ENCODE measurements around the gene CYYR1. TPM values are rescaled to one million over a fixed set of nuclear protein-coding genes. Genes with fewer than 3 reads are reported as not detected.
A peak's percentile ranks its signal among the peaks of the same experiment; 100 is the strongest.

Gene CYYR1
- total RNA-seq (2014; rRNA removed; shearing (Covaris generic)), result not detected in 2 replicates

- no peak for DNase-seq (ENCODE audit: low spot score)
These were observed at the start of gene CYYR1 for GRCh38 chr21:26572702-26573381. Gene CYYR1 (minus strand): TSS chr21:26573286. CDS start chr21:26572940, 346 bp downstream.

- no peak for DNase-seq (ENCODE audit: low spot score)
These were observed 44.1 kb upstream of the CYYR1 start for GRCh38 chr21:26617176-26617575.

- DNase-seq (ENCODE audit: low spot score), result no peak
These were observed 41.2 kb upstream of the CYYR1 start for GRCh38 chr21:26614251-26614650.

DNA sequence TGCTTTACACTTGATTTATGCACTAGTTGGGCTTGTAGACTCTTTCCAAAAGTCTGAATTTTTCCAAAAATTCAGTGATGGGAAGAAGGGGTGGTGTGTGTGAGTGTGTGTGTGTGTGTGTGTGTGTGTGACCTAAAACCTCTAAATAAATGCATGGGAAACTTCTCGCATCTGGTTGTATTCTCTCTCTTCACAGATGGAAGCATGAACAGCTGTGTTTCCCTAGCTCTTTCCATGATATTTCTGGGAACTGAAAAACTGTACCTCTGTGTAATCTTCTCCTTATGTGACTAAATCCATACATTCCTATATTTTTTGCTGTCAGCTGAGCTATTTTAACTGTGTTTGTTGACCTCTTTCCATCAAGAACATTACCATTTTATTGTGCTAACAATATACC lies 26.2 kb upstream of the CYYR1 start:
- no peak for DNase-seq (ENCODE audit: low spot score)

DNA sequence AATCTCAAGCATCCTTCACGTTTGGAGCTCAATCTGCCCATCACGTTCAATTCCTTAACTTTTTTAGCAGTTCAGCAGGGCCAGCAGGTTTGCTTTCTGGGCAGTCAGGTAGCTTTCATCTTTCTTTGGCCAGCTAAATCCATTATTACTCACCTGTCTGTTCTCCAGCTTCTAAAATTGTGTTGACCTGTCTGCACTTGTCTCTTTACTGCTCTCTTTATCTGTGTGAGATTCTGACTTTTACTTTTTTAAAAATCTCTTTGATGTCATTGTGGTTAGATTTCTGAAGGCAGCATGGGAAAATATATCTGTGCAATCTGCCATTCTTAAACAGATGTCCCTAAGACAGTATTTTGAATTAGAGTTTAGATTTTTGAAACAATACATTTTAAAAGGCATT lies 24.9 kb upstream of the CYYR1 start:
- no peak for DNase-seq (ENCODE audit: low spot score)

DNA sequence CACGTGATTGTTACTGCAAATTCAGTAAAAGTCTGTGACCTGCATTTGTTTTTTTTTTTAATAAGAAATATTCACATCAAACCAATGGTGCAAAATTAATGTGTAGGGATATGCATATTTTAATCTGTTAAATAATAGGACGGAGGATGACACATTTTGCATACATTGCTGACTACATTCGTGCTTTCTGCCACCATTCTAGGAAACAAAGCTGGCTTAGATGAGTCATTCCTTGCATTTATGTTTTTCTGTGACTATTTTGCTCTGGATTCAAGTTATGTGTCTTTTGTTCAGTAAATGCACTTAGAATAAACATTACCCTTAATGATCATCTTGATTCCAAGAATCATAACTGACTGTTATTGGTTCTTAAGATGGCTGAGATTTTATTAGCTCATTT lies 23.9 kb upstream of the CYYR1 start:
- DNase-seq (ENCODE audit: low spot score), result no peak

- DNase-seq (ENCODE audit: low spot score), result no peak
These were observed 22.9 kb upstream of the CYYR1 start for GRCh38 chr21:26595971-26596370.

DNA sequence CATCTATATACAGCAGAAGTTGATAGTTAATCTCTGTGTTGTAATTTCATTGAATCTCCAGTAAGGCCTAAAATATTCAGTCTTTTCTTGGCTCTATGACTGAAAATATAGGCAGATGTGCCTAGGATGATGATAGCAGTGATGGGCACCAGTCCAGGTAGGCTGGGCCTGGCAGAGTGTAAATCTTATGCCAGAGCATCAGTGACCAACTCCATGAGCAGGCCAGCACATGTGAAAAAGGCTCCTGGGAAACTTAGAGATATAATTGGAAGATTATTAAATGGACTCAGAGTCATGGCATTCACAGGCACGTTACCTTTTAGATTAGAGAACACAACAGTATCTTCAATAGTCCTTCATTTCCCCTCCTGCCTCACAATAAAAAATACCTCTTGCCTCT lies 20.7 kb upstream of the CYYR1 start:
- DNase-seq (ENCODE audit: low spot score), result no peak

DNA sequence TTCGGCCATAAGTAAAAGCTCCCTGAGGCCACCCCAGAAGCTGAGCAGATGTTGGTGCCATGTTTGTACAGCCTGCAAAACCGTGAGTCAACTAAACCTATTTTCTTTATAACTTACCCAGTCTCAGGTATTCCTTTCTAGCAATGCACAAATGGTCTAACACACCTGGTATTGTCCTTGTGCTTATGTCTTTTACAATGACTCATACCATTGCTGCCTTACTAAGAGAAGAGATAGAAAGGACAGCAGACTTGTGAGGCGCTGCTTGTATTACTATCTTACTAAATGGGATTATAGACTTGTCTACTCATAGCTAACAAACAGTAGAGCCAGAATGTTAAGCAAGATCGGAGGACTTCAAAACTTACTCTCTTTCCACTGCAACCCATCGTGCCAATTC lies 18.5 kb upstream of the CYYR1 start:
- DNase-seq (ENCODE audit: low spot score), result no peak

- DNase-seq (ENCODE audit: low spot score), result no peak
These were observed 15.4 kb upstream of the CYYR1 start for GRCh38 chr21:26588446-26588845.

DNA sequence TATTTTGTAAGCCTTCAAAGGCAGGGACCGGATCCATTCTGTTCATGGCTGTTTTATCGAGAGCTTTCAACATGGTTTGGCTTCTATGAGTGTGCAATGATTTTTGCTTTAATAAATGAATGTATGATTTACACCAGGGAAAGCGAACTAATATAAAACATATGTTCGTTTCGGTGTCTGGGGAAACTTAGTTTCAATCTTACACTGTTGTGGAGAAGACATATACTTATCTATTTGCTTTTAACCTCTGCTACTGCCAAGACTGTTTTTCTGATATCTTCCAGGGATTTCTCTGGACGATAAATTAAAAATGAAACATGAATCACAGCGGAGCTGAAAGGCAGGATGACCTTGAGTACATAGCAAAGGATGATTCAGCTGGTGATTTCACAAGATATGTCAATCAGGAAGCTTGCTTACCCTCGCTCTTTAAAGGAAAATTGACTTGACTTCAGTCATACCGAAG lies 14.7 kb upstream of the CYYR1 start:
- peak; percentile 73 for DNase-seq (ENCODE audit: low spot score)

GRCh38 chr21:26583769-26584168 lies 10.7 kb upstream of the CYYR1 start:
- no peak for DNase-seq (ENCODE audit: low spot score)

DNA sequence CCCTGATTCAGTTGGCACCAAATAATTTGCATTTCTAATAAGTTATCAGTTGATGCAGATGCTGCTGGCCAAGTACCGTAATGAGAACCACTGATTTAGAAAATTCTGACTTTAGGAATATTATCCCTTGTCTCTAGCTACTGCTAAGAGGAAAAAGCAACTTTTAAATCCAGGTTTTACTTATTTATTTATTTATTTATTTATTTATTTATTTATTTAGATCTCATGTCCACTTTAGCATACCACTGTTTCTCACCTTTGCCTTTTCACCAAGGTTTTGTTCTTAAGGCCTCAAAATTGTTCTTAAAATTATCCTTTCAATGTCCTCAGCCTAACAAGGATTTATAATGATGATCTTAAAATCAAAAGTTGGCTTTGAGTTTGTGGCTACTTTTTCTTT lies 8.7 kb upstream of the CYYR1 start:
- no peak for DNase-seq (ENCODE audit: low spot score)

- no peak for DNase-seq (ENCODE audit: low spot score)
These were observed 897 bp downstream of the CYYR1 start for GRCh38 chr21:26572076-26572701.

- DNase-seq (ENCODE audit: low spot score), result no peak
These were observed 2.9 kb downstream of the CYYR1 start for GRCh38 chr21:26570203-26570602.

- no peak for DNase-seq (ENCODE audit: low spot score)
These were observed 7.5 kb downstream of the CYYR1 start for GRCh38 chr21:26565546-26565945.

DNA sequence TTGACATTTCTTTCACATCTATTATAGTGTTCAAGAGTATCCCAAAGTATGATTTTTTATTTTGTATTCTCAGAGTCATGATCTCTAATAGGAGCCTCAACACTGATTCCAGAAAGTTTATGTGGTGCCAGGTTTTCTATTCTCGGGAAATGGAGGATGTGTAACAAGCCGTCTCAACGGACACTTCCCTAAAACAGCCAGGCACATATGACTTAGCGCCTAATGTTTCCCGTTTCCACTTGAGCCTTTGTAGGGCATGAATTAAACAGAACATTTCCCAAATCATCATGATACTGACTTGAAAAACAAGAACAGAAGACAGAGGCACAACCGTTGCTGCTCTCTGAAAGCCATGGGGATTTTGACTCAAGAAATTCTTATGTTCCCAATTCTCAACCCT lies 8.0 kb downstream of the CYYR1 start:
- DNase-seq (ENCODE audit: low spot score), result no peak

DNA sequence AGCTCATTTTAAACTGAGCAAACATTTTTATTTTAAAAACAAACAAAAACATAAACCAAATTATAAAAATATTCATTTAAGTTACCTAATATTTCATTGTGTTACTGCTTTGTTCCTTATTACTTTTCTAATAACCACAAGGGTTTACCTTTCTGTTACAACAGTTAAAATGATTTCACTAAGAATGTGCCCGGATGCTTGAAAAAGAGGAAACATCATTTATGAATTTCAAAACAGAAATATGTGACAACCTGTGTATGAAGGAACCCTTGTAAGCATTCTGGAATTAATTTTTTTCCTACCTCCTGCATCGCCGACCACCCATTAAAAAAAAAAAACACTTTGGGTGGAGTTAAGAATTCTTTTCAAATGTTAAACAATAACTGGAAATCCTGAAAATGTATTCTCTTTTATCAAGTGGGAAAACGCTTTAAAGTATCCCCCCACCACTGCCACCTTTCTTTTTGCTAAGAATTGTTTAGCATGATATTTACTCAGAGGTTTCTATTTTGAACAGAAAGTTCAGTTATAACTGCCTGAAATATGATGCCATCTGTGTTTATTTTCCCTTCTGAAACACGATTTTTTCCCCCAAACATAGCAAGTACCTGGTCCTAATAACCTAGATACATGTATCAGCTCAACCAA lies 9.1 kb downstream of the CYYR1 start:
- no peak for DNase-seq (ENCODE audit: low spot score)

GRCh38 chr21:26560612-26561011 lies 12.5 kb downstream of the CYYR1 start:
- no peak for DNase-seq (ENCODE audit: low spot score)

DNA sequence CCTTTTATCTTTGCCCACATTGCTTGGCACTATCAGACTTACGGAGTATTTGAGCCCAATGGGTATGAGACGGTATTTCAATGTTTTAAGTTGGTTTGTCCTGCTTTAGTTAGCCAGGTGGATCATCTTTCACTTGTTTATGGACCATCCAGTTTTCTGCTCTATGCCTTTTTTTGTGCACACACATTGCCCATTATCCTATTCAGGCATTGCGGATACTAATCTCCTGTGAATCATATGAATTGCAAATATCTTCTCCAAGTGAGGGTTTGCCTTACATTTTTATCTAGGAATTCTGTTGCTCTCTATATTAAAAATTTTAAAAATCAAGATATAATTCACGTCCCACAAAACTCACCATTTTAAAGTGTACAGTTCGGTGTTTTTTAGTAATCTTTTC lies 14.0 kb downstream of the CYYR1 start:
- DNase-seq (ENCODE audit: low spot score), result no peak

- DNase-seq (ENCODE audit: low spot score), result no peak
These were observed 16.0 kb downstream of the CYYR1 start for GRCh38 chr21:26557106-26557505.

- DNase-seq (ENCODE audit: low spot score), result no peak
These were observed 17.4 kb downstream of the CYYR1 start for GRCh38 chr21:26555540-26556146.

DNA sequence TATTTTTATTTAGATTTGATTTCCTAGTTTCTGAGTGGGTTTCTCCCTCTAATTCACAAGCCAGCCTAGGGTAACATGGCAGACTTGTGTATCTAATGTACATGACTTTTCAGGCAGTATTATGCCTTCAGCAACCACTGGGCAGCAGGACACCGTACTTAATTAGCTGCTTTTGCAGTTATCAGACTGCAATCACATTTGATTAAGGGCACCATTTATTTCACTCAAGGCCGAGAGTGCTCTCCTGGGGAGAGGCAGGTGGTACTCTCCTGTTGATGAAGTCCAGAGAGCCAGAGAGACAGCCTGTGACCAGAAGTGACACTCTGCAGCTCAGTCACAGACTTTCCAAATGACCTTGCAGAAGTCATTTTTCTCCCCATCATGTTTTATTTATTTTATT lies 18.7 kb downstream of the CYYR1 start:
- DNase-seq (ENCODE audit: low spot score), result no peak
